Progenitor cell of endocrine pancreas (in vitro differentiated cells): ENCODE measurements around the gene CFL1. TPM values are rescaled to one million over a fixed set of nuclear protein-coding genes. Genes with fewer than 3 reads are reported as not detected.

ENCODE experiments used
- DNase-seq: peaks from one replicate; pipeline ENCODE4 v3.0.0; 2021; ENCODE audit warnings: low spot score; ENCODE audit not compliant: unreplicated experiment
- H3K27ac Mint-ChIP-seq: 2 replicates; pipeline ENCODE4 v1.8.0; 2021; ENCODE audit warnings: mild to moderate bottlenecking, moderate library complexity, mixed read lengths
- H3K27me3 Mint-ChIP-seq: 2 replicates; pipeline ENCODE4 v1.8.0; 2021; ENCODE audit warnings: mixed read lengths
- H3K36me3 Mint-ChIP-seq: 2 replicates; pipeline ENCODE4 v1.8.0; 2022; ENCODE audit warnings: mixed read lengths; ENCODE audit not compliant: insufficient read depth
- H3K4me1 Mint-ChIP-seq: 2 replicates; pipeline ENCODE4 v1.8.0; 2021; ENCODE audit warnings: low read depth, mixed read lengths
- H3K4me3 Mint-ChIP-seq: 2 replicates; pipeline ENCODE4 v1.8.0; 2021; ENCODE audit warnings: low read depth, mild to moderate bottlenecking, moderate library complexity, mixed read lengths
- H3K9me3 Mint-ChIP-seq: 2 replicates; pipeline ENCODE4 v1.8.0; 2021; ENCODE audit warnings: low read depth, mixed read lengths
- CTCF ChIP-seq: fragments of 200-600 bp; sonication (generic); IDR thresholded peaks from one replicate; pipeline ENCODE4 v1.5.0; 2021; ENCODE audit warnings: antibody characterized with exemption, mild to moderate bottlenecking; ENCODE audit not compliant: unreplicated experiment
- total RNA-seq: library from RNA; stranded (reverse); gene quantifications from 2 replicates; pipeline ENCODE4 v1.2.1, GENCODE V29; 2021

CFL1 gene
- total RNA-seq, 1 donor from 2014 or later, result 890 TPM

GRCh38 chr11:65873318-65874156, 15.6 kb upstream of the CFL1 start:
- peak overlapping the region; percentile 92 for H3K4me3 Mint-ChIP-seq
- H3K4me1 Mint-ChIP-seq, result peaks cover 7% of the 10 kb centered on the region
- no peaks in the 10 kb centered on the region for H3K27me3 Mint-ChIP-seq
- no peaks in the 10 kb centered on the region for H3K9me3 Mint-ChIP-seq
- no peak for TF ChIP-seq CTCF
- H3K36me3 Mint-ChIP-seq, result no peaks in the 10 kb centered on the region
- H3K27ac Mint-ChIP-seq, result peak overlapping the region; percentile 70
- DNase-seq, result peak; percentile 94

GRCh38 chr11:65872586-65873317, 14.8 kb upstream of the CFL1 start, which contains the start of gene EFEMP2:
Gene EFEMP2 (minus strand): TSS chr11:65872800. CDS start chr11:65872354, 446 bp downstream.
- peak within 1 kb of the TSS; percentile 92 for H3K4me3 Mint-ChIP-seq
- peak; percentile 7 for TF ChIP-seq CTCF
- H3K4me1 Mint-ChIP-seq, result peaks cover 7% of the 10 kb centered on the region
- peak; percentile 35 for DNase-seq
- H3K27ac Mint-ChIP-seq, result peak within 1 kb of the TSS; percentile 79
- no peaks in the 10 kb centered on the region for H3K36me3 Mint-ChIP-seq
- no peaks in the 10 kb centered on the region for H3K27me3 Mint-ChIP-seq
- H3K9me3 Mint-ChIP-seq, result no peaks in the 10 kb centered on the region

- H3K36me3 Mint-ChIP-seq, result peaks cover 4% of the 10 kb centered on the region
- no peaks in the 10 kb centered on the region for H3K9me3 Mint-ChIP-seq
- peak; percentile 42 for DNase-seq
- no peaks in the 10 kb centered on the region for H3K27me3 Mint-ChIP-seq
- peaks cover 7% of the 10 kb centered on the region for H3K4me1 Mint-ChIP-seq
- peak overlapping the region; percentile 73 for H3K4me3 Mint-ChIP-seq
- TF ChIP-seq CTCF, result peak; percentile 28
- H3K27ac Mint-ChIP-seq, result peak overlapping the region; percentile 79
Measured at GRCh38 chr11:65871811-65872548, 14.0 kb upstream of the CFL1 start.

- H3K4me3 Mint-ChIP-seq, result peak overlapping the region; percentile 73
- no peak for DNase-seq
- no peak overlapping the region for H3K27ac Mint-ChIP-seq
- H3K27me3 Mint-ChIP-seq, result no peaks in the 10 kb centered on the region
- H3K4me1 Mint-ChIP-seq, result peaks cover 7% of the 10 kb centered on the region
- no peaks in the 10 kb centered on the region for H3K9me3 Mint-ChIP-seq
- TF ChIP-seq CTCF, result no peak
- peaks cover 5% of the 10 kb centered on the region for H3K36me3 Mint-ChIP-seq
Measured at GRCh38 chr11:65870706-65871681, 13.0 kb upstream of the CFL1 start.
